ENCODE results near the gene ZFP91. TPM values are rescaled to one million over a fixed set of nuclear protein-coding genes. Genes with fewer than 3 reads are reported as not detected.

ZFP91 gene
- total RNA-seq, 4 donors from 2014 or later: 40.9 to 49.8 (median 46.6) TPM

- no peak for TF ChIP-seq CTCF (IDR thresholded peaks at IDR 0.05)
These were observed 42.9 kb downstream of the ZFP91 start for GRCh38 chr11:58621586-58622262.

GRCh38 chr11:58622344-58622743 is 43.5 kb downstream of the ZFP91 start, which contains the start of gene CNTF:
CNTF (plus strand) TSS chr11:58622665; CDS start chr11:58622753, 88 bp downstream.
- TF ChIP-seq CTCF (IDR thresholded peaks at IDR 0.05): no peak
- ATAC-seq (ENCODE audit: low FRiP score) (no peak), DNase-seq (ENCODE audit: low spot score) (no peak)

More at GRCh38 chr11:58621586-58622262, 42.9 kb downstream of the ZFP91 start:
- DNase-seq (ENCODE audit: low spot score) (no peak), ATAC-seq (ENCODE audit: low FRiP score) (no peak)

- DNase-seq (ENCODE audit: low spot score) (no peak), ATAC-seq (ENCODE audit: low FRiP score) (no peak)
- TF ChIP-seq CTCF (IDR thresholded peaks at IDR 0.05): no peak
These were observed 46.2 kb downstream of the ZFP91 start for GRCh38 chr11:58625086-58625485.

GRCh38 chr11:58625826-58626460 is 47.1 kb downstream of the ZFP91 start:
- DNase-seq (ENCODE audit: low spot score): no peak
- ATAC-seq (ENCODE audit: low FRiP score): no peak

GRCh38 chr11:58626934-58627483 is 48.1 kb downstream of the ZFP91 start:
- ATAC-seq (ENCODE audit: low FRiP score): no peak
- no peak for DNase-seq (ENCODE audit: low spot score)
- TF ChIP-seq CTCF (IDR thresholded peaks at IDR 0.05): no peak

More at GRCh38 chr11:58625826-58626460, 47.1 kb downstream of the ZFP91 start:
- TF ChIP-seq CTCF (IDR thresholded peaks at IDR 0.05): no peak

GRCh38 chr11:58628446-58628845 is 49.6 kb downstream of the ZFP91 start:
- DNase-seq (ENCODE audit: low spot score) (no peak), ATAC-seq (ENCODE audit: low FRiP score) (peak; percentile 63)
- no peak for TF ChIP-seq CTCF (IDR thresholded peaks at IDR 0.05)
